Measurements from ENCODE around the gene DIAPH2.

The DIAPH2 gene

DNA sequence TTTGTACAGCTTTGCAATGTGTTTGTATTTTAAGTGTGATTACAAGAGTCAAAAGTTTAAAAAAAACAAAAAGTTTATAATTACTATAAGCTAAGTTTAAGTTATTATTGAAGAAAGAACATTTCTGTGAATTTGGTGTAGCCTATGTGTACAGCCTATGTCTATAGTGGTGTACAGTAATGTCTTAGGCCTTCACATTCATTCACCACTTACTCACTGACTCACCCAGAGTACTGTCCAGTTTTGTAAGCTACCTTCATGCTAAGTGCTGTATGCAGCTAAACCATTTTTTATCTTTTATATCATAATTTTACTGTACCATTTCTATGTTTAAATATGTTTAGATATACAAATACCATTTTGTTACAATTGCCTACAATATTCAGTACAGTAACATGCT is 381.3 kb downstream of the DIAPH2 start:
- DNase-seq, result no peak

- DNase-seq, result no peak
Measured at GRCh38 chrX:97066381-97066780, 381.7 kb downstream of the DIAPH2 start.

GRCh38 chrX:97070346-97070745 is 385.7 kb downstream of the DIAPH2 start:
- no peak for DNase-seq

DNA sequence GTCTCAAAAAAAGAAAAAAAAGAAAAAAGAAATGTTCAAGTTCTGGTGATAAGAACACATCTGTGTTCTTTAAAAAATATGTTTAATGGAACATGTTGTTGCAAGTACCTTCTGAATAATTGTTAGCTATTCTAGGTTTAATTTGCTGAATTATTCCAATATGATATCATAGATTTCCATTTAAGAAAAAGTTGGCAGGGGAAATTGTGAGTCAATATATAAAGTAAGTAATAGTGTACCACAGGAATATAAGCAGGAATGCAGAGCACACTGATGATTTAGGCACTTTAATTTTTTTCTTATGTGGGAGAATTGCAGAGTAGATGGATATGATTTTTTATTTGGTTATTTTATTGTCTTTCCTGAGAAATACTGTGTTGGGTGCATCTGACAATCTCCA is 389.8 kb downstream of the DIAPH2 start:
- DNase-seq, result no peak

- DNase-seq, result no peak
Measured at GRCh38 chrX:97089116-97089515, 404.5 kb downstream of the DIAPH2 start.

- DNase-seq, result no peak
Measured at GRCh38 chrX:97096385-97096784, 411.7 kb downstream of the DIAPH2 start.

DNA sequence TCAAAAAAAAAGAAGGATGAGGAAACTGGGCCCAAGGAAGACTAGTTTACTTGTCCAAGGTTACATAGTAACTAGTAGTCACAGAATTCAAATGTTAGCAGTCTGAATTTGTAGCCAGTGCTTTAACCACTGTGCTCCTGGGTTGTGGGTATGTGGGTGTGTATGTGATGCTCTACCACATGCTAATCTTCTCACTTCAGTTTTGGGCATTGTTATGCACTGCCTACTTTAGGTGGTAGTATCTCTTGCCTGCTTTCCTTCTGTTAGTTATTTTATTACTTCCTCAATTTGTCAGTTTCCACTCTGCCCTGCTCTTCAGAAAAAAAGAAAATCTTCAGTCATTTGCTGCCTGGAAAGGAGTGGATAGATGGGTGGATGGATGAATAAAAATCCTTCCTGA is 418.3 kb downstream of the DIAPH2 start:
- no peak for DNase-seq

DNA sequence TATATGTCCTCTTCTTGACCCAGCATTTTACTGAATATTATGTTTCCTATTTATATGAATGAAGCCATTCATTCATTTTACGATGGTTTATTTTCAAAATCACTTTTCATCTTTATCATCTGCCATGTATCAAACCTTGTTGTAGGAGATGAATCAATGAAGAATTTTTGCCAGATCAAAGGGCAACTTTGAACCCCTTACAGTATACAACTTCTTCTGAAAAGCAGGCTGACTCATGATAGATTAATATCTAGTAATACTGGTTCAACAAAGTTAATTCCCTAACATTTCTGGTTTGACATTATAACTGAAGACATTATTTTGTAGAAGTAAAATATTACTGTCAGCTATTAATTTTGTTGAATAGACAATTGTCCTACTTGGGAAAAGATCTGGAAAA is 425.1 kb downstream of the DIAPH2 start:
- no peak for DNase-seq

DNA sequence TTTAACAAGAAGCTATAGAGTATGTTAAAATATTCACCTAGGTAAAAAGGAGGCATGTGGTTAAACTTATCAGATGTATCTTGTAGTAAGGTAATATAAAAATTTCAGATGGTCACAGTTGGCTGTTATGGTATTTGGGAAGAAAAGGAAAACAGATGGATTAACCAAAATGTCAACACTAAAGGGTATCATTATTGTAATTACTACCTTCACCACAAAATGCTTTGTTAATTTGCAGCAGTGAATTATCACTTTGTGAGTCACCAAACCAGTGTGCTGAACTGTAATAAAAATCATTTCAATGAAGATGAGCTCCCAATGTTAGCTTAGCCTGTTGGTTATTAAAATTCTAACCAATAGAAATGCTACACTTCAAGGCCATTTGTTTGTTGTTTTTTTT is 432.9 kb downstream of the DIAPH2 start:
- peak in 1 of 2 experiments; percentile 33 for DNase-seq

GRCh38 chrX:97119474-97120109 is 434.9 kb downstream of the DIAPH2 start:
- no peak for DNase-seq

GRCh38 chrX:97123001-97123400 is 438.4 kb downstream of the DIAPH2 start:
- no peak for DNase-seq

DNA sequence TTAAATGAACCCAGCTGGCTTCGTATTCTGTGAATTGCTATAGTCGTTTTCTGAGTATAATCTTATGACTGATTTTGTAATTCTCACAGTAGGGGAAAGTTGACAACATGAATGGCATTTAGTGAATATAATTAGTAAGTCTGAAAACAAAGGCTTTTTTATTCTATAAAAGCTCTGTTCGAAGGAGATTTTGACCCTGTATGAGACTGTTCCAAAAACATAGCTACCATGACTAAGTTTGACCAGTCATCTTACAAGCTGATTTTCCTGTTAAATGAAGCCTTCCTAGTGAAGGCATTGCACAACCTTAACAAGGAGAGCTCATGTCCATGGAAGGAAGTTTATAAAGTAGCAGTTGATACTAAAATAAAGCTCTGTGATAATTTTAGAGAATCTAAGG is 441.4 kb downstream of the DIAPH2 start:
- no peak for DNase-seq

DNA sequence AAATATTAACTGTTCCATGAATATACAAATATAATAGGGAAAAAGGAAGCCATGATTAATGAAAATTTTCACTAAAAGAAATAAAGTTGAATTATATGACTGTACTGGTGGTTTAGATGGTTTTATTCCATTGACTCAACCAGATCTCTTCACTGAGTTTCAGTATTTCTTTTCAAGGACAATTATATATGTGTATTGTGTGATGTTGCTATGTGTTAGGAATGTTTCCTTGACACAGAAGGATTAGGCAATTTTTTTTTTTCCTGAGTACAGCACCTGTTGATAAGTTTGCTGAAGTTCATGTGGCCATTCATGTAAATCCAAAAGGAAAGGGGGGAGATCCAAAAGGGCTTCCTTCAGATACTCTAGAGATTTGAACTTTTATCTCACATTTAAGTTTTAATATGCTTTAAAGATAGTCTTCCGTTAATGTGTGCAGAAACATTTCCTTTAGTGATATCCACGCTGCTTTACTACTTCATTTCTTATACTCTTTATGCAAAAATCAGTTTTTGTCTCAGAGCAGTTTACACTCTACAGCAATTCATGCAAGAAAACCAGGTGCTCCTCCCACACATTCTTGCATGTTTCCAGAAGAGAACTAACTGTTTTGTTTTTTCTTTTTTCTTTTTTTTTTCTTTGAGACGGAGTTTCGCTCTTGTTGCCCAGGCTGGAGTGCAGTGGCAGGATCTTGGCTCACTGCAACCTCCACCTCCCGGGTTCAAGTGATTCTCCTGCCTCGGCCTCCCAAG is 448.2 kb downstream of the DIAPH2 start:
- DNase-seq, result no peak

GRCh38 chrX:97145934-97146333 is 461.3 kb downstream of the DIAPH2 start:
- no peak for DNase-seq

- DNase-seq, result no peak
Measured at GRCh38 chrX:97155816-97156215, 471.2 kb downstream of the DIAPH2 start.

GRCh38 chrX:97158269-97158668 is 473.6 kb downstream of the DIAPH2 start:
- no peak for DNase-seq

DNA sequence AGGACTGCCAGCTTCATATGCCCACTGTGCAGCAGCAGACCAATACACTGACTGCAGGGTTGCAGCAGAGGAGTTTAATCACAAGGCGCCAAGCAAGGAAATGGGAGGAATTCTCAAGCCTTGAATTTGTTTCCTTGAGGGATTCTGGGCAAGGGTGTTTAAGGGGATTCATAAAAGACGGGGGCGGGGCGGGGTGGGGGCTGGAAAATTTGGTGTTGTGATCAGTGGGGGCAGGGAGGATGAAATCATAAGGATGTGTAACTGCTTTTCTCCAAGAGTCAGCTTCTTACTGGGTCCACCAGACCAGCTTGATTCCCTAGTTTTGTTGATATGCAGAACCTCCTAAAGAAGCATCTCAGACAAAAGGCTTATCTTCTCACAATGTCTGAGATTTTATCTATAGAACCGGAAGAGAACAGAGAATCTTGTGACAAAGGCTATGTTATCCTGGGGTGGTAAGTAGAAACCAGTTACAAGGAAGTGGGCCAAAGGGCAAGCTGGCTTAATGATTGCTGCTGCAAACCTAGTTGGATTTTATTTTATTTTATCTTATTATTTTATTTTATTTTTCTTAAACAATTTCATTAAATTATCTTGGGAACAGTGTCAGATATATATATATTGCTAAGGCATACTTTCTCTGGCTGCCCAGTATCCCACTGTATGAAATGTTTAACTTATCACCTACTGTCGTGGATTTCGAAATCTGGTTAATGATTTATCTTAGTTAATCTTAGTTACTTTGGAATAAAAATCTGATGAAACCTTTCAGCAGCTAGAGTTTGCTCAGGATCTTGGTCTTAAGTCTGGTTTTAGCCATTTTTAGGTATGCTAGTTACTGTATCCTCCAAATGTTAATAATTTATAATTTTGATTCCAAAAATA is 475.5 kb downstream of the DIAPH2 start:
- no peak for DNase-seq

DNA sequence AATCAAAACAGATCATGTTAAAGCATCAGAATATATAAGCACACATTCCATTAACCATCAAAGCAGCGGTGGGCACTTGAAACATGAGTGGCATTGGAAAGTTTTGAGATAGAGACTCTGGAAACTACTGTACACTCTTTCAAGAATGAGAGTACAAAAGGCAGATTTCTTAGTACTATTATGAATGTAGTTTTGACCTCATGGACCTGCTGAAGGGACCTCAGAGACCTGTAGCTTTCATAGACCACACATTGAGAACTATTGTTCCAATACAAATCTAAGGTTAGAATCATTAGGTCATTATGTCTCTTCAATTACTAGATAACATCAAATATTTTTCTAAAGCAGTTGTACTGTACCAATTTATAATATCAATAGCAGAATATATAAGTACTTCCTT is 482.7 kb downstream of the DIAPH2 start:
- no peak for DNase-seq

- DNase-seq, result no peak
Measured at GRCh38 chrX:97168646-97169045, 484.0 kb downstream of the DIAPH2 start.

DNA sequence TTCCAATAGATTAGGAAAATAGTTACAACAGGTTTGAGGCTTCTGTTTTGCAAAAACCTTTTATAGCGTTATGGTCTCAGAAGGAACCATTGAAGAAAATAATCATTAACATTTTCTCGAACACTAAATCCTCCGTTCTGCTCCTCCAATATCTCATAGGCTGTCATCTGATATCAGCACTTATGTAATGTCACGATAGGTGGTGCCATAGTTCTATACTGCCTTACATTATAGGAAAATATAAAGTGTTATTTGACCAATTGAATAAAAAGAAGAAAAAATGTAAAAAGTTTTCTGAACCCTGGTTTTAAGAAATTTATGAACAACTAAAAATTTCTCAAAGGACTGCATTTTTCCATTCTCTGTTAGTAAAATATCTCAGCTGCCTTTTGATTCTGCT is 490.5 kb downstream of the DIAPH2 start:
- DNase-seq, result no peak

DNA sequence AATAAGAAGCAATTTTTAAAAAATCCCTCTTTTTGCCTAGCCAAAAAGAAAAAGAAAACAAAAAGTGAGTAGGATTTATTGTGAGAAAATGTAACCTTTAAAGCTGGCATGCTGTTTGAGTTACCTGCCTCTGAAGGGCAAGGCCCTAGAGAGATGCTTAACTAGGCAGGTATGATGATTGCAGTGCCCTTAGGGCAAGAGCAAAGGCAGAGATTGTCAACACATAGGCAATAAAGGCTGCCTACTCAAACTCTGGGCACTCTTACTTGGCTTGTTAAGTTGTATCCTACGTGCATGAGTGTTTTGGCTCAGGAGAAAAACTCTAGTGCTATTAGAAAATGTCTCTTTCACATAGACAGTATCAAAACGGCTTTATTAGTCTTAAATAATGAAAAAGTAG is 505.0 kb downstream of the DIAPH2 start:
- no peak for DNase-seq

DNA sequence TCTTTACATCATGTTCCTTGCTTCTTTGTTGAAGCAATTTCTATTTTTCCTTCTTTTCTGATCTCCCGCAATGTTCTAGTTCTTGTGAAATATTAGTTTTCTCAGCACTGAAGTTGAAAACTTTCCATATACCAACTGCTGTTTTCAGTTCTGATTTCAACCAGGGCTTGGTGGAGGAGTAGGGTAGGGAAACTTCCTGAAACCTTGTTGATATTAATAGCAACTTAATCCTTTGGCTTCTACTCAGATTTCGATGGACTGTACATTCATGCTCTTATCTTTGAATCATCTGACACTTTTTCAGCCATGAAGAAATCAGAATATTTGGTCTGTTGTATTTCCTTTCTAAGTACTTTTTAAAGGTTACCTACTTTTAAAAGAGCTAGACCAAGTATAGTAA is 514.9 kb downstream of the DIAPH2 start:
- no peak for DNase-seq

- DNase-seq, result no peak
Measured at GRCh38 chrX:97200454-97200853, 515.8 kb downstream of the DIAPH2 start.

DNA sequence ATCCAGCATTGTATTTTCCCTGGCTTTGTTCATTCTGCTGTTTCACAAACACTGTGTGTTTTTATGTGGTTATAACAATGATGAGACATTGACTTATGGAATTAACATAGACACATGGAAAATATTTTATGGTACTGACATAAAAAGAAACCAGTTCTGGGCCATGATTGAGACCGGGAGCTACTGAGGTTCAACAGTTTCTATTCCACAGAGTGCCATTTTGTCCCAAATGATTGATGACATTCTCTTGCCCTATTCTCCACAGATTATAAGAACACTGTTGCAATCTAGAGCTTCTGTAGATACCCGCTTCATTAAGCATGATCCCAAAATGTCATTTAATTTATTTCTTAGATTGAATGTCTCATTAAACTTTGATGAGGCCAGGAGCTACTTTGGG is 525.9 kb downstream of the DIAPH2 start:
- no peak for DNase-seq

Data from NCI-H1930 (cell line).